ENCODE measurements around the gene TMF1.

TMF1 gene

DNA sequence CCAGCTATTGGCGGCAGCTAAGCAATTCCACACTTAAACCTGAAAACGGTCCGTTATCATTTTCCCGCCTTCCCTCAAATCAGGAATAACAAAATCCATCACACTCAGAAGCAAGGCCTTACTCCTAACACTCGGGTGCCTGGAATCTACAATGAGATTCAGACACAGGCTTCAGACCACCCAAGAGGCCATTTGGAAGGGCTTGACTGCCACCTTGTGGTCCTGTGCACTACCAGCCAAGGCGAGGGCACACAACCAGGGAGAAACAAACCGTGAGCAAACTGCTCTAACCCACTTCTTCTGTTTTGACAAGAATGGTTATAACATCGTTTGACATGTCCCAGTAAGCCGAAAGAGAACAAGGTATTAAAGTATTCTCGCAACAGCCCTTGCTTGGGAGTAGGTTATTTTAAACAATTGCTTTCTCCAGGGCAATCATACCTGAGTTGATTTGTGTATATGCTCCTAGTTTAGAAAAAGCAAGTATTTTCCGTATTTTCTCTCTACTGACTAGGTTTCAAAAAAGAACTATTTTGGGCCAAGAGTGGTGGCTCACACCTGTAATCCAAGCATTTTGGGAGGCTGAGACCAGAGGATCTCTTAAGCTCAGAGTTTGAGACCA, 79.7 kb downstream of the TMF1 start:
- peak; percentile 57 to 60 for DNase-seq

Data from NCI-H2081 (cell line).